ENCODE measurements around the gene HPGDS. TPM values are rescaled to one million over a fixed set of nuclear protein-coding genes. Genes with fewer than 3 reads are reported as not detected.

HPGDS gene
- total RNA-seq, 4 donors from 2014 or later, result 0.53 TPM; not detected in 3

GRCh38 chr4:94276204-94276603, 66.4 kb downstream of the HPGDS start:
- DNase-seq (no peak), ATAC-seq (no peak)
- Histone ChIP-seq H3K27ac (no peak overlapping the region), H3K36me3 (peaks cover 2 to 84% of the 10 kb centered on the region in 2 donors), H3K9me3 (no peaks in the 10 kb centered on the region), H3K4me3 (no peak overlapping the region), H3K27me3 (no peaks in the 10 kb centered on the region), H3K4me1 (no peaks in the 10 kb centered on the region)
- intact Hi-C loops (cut with DNase I; ENCODE audit: low total_unique reads), result no loop called here
- in situ Hi-C loops (cut with MboI; ENCODE audit: low sequenced_read_pairs in 4 of 4), result no loop called here
- TF ChIP-seq CTCF (IDR thresholded peaks at IDR 0.05 in 4 of 5, conservative IDR thresholded peaks at IDR 0.05 in 1 of 5), result no peak
- TF ChIP-seq POLR2A (IDR thresholded peaks at IDR 0.05), result no peak

GRCh38 chr4:94274912-94275311, 67.7 kb downstream of the HPGDS start:
- ATAC-seq (no peak), DNase-seq (no peak)
- no peaks in the 10 kb centered on the region for H3K4me1 ChIP-seq
- H3K36me3 ChIP-seq, result peaks cover 2 to 78% of the 10 kb centered on the region in 2 donors
- intact Hi-C loops (cut with DNase I; ENCODE audit: low total_unique reads) (no loop called here), in situ Hi-C loops (cut with MboI; ENCODE audit: low sequenced_read_pairs in 4 of 4) (no loop called here)
- TF ChIP-seq POLR2A (IDR thresholded peaks at IDR 0.05) (no peak), CTCF (IDR thresholded peaks at IDR 0.05 in 4 of 5, conservative IDR thresholded peaks at IDR 0.05 in 1 of 5) (no peak)
- H3K27me3 ChIP-seq, result no peaks in the 10 kb centered on the region
- H3K9me3 ChIP-seq, result no peaks in the 10 kb centered on the region
- no peak overlapping the region for H3K27ac ChIP-seq
- H3K4me3 ChIP-seq, result no peak overlapping the region

- Histone ChIP-seq H3K4me1 (no peaks in the 10 kb centered on the region), H3K27me3 (no peaks in the 10 kb centered on the region), H3K4me3 (no peak overlapping the region), H3K36me3 (peaks cover 0 to 47% of the 10 kb centered on the region in 2 donors), H3K27ac (no peak overlapping the region), H3K9me3 (no peaks in the 10 kb centered on the region)
- TF ChIP-seq CTCF (IDR thresholded peaks at IDR 0.05 in 4 of 5, conservative IDR thresholded peaks at IDR 0.05 in 1 of 5) (no peak), POLR2A (IDR thresholded peaks at IDR 0.05) (no peak)
- intact Hi-C loops (cut with DNase I; ENCODE audit: low total_unique reads) (no loop called here), in situ Hi-C loops (cut with MboI; ENCODE audit: low sequenced_read_pairs in 4 of 4) (no loop called here)
- DNase-seq (no peak), ATAC-seq (no peak)
Observed at GRCh38 chr4:94271248-94271647, 71.4 kb downstream of the HPGDS start.

- in situ Hi-C loops (cut with MboI; ENCODE audit: low sequenced_read_pairs in 4 of 4) (no loop called here), intact Hi-C loops (cut with DNase I; ENCODE audit: low total_unique reads) (no loop called here)
- DNase-seq, result no peak
- TF ChIP-seq CTCF (IDR thresholded peaks at IDR 0.05 in 4 of 5, conservative IDR thresholded peaks at IDR 0.05 in 1 of 5) (no peak), POLR2A (IDR thresholded peaks at IDR 0.05) (no peak)
- Histone ChIP-seq H3K36me3 (peaks cover 0 to 18% of the 10 kb centered on the region in 2 donors), H3K4me1 (no peaks in the 10 kb centered on the region), H3K4me3 (no peak overlapping the region), H3K27me3 (no peaks in the 10 kb centered on the region), H3K27ac (no peak overlapping the region), H3K9me3 (no peaks in the 10 kb centered on the region)
- ATAC-seq, result no peak
Observed at GRCh38 chr4:94267037-94267436, 75.6 kb downstream of the HPGDS start.
